K562 (cell line): ENCODE results near the gene PCAT6. TPM values are rescaled to one million over a fixed set of nuclear protein-coding genes. Genes with fewer than 3 reads are reported as not detected.

ENCODE experiments used
- CBX3 ChIP-seq, 2 experiments: IDR thresholded peaks; 1 replicate in 1 of 2; 2 replicates in 1 of 2; pipeline ENCODE4 v1.6.1; 2012; ENCODE audit warnings: inconsistent platforms in 2 of 2, low read length in 2 of 2, borderline replicate concordance in 1 of 2, control low read depth in 1 of 2
- DACH1 ChIP-seq: fragments of 450-650 bp; IDR thresholded peaks from 2 replicates; pipeline ENCODE4 v1.6.1; 2018; ENCODE audit not compliant: partially characterized antibody
- FOXA1 ChIP-seq: fragments of 450-650 bp; IDR thresholded peaks from 2 replicates; pipeline ENCODE4 v1.6.1; 2016; ENCODE audit warnings: mild to moderate bottlenecking, borderline replicate concordance
- GABPB1 ChIP-seq: sonication (generic); formaldehyde crosslinking; IDR thresholded peaks from 2 replicates; pipeline ENCODE4 v1.8.0; 2022; ENCODE audit warnings: mild to moderate bottlenecking, missing genetic modification reagents
- MEF2D ChIP-seq: conservative IDR thresholded peaks from 2 replicates; pipeline ENCODE4 v1.6.1; 2016; ENCODE audit warnings: low read depth, missing genetic modification characterization, missing compliant biosample characterization
- NFIX ChIP-seq: fragments of 250-450 bp; sonication (Bioruptor Pico); IDR thresholded peaks from 2 replicates; pipeline ENCODE4 v1.4.0; 2020; ENCODE audit warnings: low read depth, mild to moderate bottlenecking, moderate library complexity
- PTBP1 ChIP-seq: fragments of 200-400 bp; formaldehyde crosslinking; IDR thresholded peaks from 2 replicates; pipeline ENCODE4 v1.6.1; 2017; ENCODE audit warnings: low read depth, low read length
- RBM39 ChIP-seq: fragments of 200-400 bp; formaldehyde crosslinking; optimal IDR thresholded peaks from 2 replicates; pipeline ENCODE3; 2018; ENCODE audit warnings: low read depth, low read length
- SRSF3 ChIP-seq: fragments of 200-400 bp; formaldehyde crosslinking; IDR thresholded peaks from 2 replicates; pipeline ENCODE4 v1.6.1; 2016; ENCODE audit warnings: mild to moderate bottlenecking, low read length, moderate library complexity; ENCODE audit not compliant: insufficient read depth
- STAG1 ChIP-seq: sonication (generic); formaldehyde crosslinking; IDR thresholded peaks from 2 replicates; pipeline ENCODE4 v1.5.0; 2020; ENCODE audit warnings: missing genetic modification reagents, borderline replicate concordance
- TCF3 ChIP-seq: sonication (generic); formaldehyde crosslinking; IDR thresholded peaks from 2 replicates; pipeline ENCODE4 v1.4.0; 2020; ENCODE audit warnings: mild to moderate bottlenecking, missing genetic modification reagents
- U2AF2 ChIP-seq: fragments of 200-400 bp; formaldehyde crosslinking; optimal IDR thresholded peaks from 2 replicates; pipeline ENCODE3; 2017; ENCODE audit warnings: low read depth, mild to moderate bottlenecking, low read length
- XRCC4 ChIP-seq: IDR thresholded peaks from one replicate; pipeline ENCODE4 v1.6.1; 2011; ENCODE audit not compliant: insufficient read depth, insufficient read length; ENCODE audit errors: extremely low read depth
- YY1 ChIP-seq, 3 experiments: IDR thresholded peaks; 2 replicates each; pipeline ENCODE4 v1.6.1; 2011; ENCODE audit warnings: low read length in 2 of 3, mild to moderate bottlenecking in 2 of 3, moderate library complexity in 2 of 3, borderline replicate concordance in 1 of 3, control low read depth in 1 of 3, low read depth in 1 of 3; ENCODE audit not compliant: insufficient read depth in 3 of 3, insufficient replicate concordance in 2 of 3, control insufficient read depth in 1 of 3, insufficient read length in 1 of 3; ENCODE audit errors: extremely low read depth in 1 of 3
- ZBTB9 ChIP-seq: fragments of 450-650 bp; formaldehyde crosslinking; IDR thresholded peaks from 2 replicates; pipeline ENCODE4 v1.4.0; 2020; ENCODE audit warnings: mild to moderate bottlenecking, moderate library complexity
- polyA plus RNA-seq, 8 experiments: library from polyadenylated mRNA; depleted of rRNA in 4 of 8; stranded (reverse) in 5 of 8; unstranded in 3 of 8; fragments of >200 nt; fragmentation: Nextera tagmentation in 2 of 8; fragmentation: Illumina TruSeq in 1 of 8; extraction: Ambion mirVana in 2 of 8; extraction: Trizol in 1 of 8; gene quantifications; 2 replicates each; pipeline versions ENCODE4 v1.2.1 to v1.2.3, GENCODE V29; 2011 to 2014; ENCODE audit warnings: inconsistent platforms in 1 of 8, missing spikeins in 1 of 8
- total RNA-seq, 7 experiments: library from RNA; depleted of rRNA in 6 of 7; stranded (reverse); fragments of >200 nt in 6 of 7; fragmentation: Illumina TruSeq in 2 of 7; extraction: Trizol in 2 of 7; gene quantifications; 2 replicates each; pipeline versions ENCODE4 v1.2.1 to v1.2.3, GENCODE V29; 2011 to 2021; ENCODE audit warnings: low replicate concordance in 1 of 7
- TF ChIP-seq, protein P1 (sequence below): fragments of 250-450 bp; sonication (Bioruptor Pico); IDR thresholded peaks from 2 replicates; pipeline ENCODE4 v1.5.0; 2022; ENCODE audit warnings: mild to moderate bottlenecking
- TF ChIP-seq, protein P2 (sequence below), 2 experiments: IDR thresholded peaks in 1 of 2; conservative IDR thresholded peaks in 1 of 2; 2 replicates each; pipeline ENCODE4 v1.6.1; 2016; ENCODE audit warnings: low read depth in 2 of 2, mild to moderate bottlenecking in 1 of 2, missing compliant biosample characterization in 1 of 2, missing genetic modification characterization in 1 of 2, moderate library complexity in 1 of 2
- TF ChIP-seq, protein P3 (sequence below): sonication (generic); formaldehyde crosslinking; IDR thresholded peaks from 2 replicates; pipeline ENCODE4 v1.8.1; 2023; ENCODE audit warnings: mild to moderate bottlenecking, missing genetic modification reagents

The PCAT6 gene
- total and polyA plus RNA-seq, 9 of the 15 experiments (the other 6 are each of a cell fraction or from before 2014, with no cell fraction given): 0.25 to 2.4 (median 0.54) TPM; not detected in 1

- TF ChIP-seq DACH1 (peak; percentile 100), RBM39 (no peak), XRCC4 (no peak), NFIX (no peak), TCF3 (CRISPR knock-in tag) (no peak), PTBP1 (no peak), ZBTB9 (CRISPR knock-in tag) (peak; percentile 96), MEF2D (tag) (no peak), STAG1 (CRISPR knock-in tag) (no peak), GABPB1 (CRISPR knock-in tag) (peak; percentile 65), CBX3 (IDR thresholded peaks at IDR 0.05; ENCODE audit: borderline replicate concordance in 1 of 2, low read length in 2 of 2) (no peak), YY1 (IDR thresholded peaks at IDR 0.05; ENCODE audit: borderline replicate concordance in 1 of 3, control insufficient read depth in 1 of 3, extremely low read depth in 1 of 3, insufficient read depth in 3 of 3, insufficient read length in 1 of 3, insufficient replicate concordance in 2 of 3, low read depth in 1 of 3, low read length in 2 of 3) (peak in 2 of 3 experiments; percentile 43 to 54), SRSF3 (no peak), U2AF2 (no peak), FOXA1 (no peak)
- TF ChIP-seq, protein P1, sequence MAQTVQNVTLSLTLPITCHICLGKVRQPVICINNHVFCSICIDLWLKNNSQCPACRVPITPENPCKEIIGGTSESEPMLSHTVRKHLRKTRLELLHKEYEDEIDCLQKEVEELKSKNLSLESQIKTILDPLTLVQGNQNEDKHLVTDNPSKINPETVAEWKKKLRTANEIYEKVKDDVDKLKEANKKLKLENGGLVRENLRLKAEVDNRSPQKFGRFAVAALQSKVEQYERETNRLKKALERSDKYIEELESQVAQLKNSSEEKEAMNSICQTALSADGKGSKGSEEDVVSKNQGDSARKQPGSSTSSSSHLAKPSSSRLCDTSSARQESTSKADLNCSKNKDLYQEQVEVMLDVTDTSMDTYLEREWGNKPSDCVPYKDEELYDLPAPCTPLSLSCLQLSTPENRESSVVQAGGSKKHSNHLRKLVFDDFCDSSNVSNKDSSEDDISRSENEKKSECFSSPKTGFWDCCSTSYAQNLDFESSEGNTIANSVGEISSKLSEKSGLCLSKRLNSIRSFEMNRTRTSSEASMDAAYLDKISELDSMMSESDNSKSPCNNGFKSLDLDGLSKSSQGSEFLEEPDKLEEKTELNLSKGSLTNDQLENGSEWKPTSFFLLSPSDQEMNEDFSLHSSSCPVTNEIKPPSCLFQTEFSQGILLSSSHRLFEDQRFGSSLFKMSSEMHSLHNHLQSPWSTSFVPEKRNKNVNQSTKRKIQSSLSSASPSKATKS (CRISPR knock-in tag): no peak
- TF ChIP-seq, protein P2, sequence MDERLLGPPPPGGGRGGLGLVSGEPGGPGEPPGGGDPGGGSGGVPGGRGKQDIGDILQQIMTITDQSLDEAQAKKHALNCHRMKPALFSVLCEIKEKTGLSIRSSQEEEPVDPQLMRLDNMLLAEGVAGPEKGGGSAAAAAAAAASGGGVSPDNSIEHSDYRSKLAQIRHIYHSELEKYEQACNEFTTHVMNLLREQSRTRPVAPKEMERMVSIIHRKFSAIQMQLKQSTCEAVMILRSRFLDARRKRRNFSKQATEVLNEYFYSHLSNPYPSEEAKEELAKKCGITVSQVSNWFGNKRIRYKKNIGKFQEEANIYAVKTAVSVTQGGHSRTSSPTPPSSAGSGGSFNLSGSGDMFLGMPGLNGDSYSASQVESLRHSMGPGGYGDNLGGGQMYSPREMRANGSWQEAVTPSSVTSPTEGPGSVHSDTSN (CRISPR knock-in tag; IDR thresholded peaks at IDR 0.05; ENCODE audit: low read depth): no peak
- TF ChIP-seq, protein P2 (tag; conservative IDR thresholded peaks at IDR 0.05; ENCODE audit: low read depth): 0 out of 2 replicates have a peak, but pooled peaks have one; percentile 15
- TF ChIP-seq, protein P3, sequence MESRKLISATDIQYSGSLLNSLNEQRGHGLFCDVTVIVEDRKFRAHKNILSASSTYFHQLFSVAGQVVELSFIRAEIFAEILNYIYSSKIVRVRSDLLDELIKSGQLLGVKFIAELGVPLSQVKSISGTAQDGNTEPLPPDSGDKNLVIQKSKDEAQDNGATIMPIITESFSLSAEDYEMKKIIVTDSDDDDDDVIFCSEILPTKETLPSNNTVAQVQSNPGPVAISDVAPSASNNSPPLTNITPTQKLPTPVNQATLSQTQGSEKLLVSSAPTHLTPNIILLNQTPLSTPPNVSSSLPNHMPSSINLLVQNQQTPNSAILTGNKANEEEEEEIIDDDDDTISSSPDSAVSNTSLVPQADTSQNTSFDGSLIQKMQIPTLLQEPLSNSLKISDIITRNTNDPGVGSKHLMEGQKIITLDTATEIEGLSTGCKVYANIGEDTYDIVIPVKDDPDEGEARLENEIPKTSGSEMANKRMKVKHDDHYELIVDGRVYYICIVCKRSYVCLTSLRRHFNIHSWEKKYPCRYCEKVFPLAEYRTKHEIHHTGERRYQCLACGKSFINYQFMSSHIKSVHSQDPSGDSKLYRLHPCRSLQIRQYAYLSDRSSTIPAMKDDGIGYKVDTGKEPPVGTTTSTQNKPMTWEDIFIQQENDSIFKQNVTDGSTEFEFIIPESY (CRISPR knock-in tag): no peak
These were observed at the start of gene PCAT6 (continued) for GRCh38 chr1:202810615-202811295.
